HG03045 (cell line): ENCODE measurements around the gene KIF26B.
"Not testable (repeated sequence)": the region's sequence is repeated elsewhere in the genome, so short reads cannot be mapped to it uniquely, and the experiment has no call there.

Experiments used
- ATAC-seq: cut with Tn5 transposase; IDR thresholded peaks from one replicate; pipeline ENCODE4 v1.9.1; 2021; ENCODE audit warnings: mild to moderate bottlenecking, moderate library complexity; ENCODE audit not compliant: unreplicated experiment

Gene KIF26B

GRCh38 chr1:245341743-245342142 is 187.0 kb downstream of the KIF26B start:
- ATAC-seq = no peak

DNA sequence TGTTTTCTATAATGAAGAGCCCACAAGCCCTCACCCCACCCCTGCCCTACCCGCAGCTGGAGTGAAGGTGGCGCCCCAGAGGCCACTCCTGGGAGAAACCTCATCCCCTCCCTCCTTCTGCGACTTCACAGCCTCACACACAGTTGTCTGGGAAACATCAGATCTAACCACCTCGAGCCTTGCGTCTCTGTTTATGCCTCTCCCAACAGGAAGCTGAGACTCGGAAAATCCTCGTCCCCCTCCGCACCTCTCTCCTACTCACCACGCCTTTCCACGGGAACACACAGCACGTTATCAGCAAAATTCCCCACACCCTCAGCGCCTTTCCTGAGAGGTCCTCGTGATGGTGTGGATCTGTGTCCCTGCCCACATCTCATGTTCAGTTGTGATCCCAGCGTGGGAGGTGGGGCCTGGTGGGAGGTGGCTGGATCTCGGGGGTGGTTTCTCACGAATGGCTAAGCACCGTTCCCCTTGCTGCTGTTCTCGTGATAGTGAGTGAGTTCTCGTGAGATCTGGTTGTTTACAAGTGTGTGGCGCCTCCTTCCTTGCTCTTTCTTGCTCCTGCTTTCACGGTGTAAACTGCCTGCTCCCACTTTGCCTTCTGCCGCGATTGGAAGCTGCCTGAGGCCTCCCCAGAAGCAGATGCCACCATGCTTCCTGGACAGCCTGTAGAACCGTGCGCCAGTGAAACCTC is 190.6 kb downstream of the KIF26B start:
- no peak for ATAC-seq

DNA sequence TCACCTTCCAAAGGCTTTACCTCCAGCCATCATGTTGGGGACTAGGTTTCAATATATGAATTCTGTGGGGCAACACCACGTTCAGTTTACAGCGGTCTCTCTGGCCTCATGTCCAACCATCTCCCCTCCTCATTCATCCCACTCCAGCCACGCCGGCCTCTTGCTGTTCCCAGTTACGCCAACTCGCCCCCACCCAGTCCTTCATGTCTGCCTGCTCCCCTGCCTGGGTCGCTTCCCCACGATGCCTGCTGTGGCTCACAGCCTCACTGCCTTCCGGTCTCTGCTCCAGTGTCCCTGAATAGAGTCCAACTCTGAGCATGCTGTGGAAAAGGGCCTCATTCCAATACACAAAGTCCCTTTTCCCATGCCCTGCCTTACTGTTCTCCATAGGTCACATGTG is 193.8 kb downstream of the KIF26B start:
- no peak for ATAC-seq

- no peak for ATAC-seq
Observed at GRCh38 chr1:245353411-245353810, 198.6 kb downstream of the KIF26B start.

DNA sequence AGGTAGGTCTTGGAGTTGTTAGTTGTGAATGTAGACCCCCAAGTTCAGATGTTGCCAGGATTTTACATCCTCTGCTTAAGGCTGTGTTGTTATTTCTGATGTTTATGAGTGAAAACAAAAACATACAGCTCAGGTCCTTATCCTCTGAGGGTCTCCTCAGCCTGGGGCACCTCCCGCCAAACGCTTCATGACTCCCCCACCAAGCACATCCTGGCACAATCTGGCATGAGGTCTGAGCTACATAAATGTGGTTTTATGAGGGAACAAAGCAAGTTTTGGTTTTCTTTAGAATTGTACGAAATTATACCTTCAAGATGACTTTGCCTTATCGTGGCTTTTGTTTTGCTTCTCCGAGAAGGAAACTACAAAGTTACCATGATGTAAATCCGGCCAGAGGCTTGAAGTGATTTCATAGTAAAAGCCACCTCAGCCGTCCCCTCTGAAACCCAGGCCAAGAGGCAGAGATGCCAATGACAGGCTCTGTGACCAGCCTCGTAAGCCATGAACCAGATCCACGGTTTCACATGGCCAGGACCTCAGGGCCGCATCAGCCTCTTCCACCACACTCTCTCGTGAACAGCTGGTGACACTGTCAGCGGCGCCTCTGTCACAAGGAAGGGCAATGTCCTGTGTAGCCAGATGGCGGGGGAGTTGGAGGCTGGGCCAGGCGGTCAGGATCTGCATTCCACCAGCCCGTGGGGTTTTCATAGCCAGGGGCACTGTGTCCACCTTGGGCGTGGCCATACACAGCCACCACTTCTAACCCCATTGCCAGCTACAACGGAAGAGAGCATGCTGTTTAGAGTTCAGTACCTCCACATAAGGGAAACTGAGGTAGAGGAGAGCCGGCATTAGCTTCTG is 199.4 kb downstream of the KIF26B start:
- ATAC-seq = no peak

DNA sequence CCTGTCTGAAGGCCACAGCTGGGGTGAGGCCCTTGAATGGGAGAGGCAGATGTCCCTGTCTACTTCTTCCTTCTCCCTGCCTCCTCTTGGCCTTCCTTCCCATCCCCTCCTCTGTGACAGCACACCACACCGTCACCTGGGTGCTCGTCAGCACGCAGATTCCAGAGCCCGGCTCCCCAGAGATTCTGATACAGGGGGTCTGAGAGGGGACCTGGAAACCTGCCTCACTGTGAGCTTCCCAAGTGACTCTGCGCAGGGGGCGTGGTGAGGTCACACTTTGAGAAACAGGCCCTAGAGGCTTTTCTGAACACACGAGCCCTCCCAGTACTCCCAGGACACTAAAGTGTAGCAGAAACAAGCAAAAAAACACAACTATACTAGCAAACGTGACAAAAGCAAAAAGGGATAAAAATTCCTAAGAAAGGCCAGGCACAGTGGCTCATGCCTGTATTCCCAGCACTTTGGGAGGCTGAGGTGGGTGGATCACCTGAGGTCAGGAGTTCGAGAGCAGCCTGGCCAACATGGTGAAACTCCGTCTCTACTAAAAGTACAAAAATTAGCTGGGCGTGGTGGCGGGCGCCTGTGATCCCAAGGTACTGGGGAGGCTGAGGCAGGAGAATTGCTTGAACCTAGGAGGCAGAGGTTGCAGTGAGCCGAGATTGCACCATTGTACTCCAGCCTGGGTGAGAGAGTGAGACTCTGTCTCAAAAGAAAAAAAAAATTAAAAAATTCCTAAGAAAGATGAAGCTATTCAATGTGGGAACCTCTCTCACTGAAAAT is 201.3 kb downstream of the KIF26B start:
- not testable (repeated sequence) for ATAC-seq

DNA sequence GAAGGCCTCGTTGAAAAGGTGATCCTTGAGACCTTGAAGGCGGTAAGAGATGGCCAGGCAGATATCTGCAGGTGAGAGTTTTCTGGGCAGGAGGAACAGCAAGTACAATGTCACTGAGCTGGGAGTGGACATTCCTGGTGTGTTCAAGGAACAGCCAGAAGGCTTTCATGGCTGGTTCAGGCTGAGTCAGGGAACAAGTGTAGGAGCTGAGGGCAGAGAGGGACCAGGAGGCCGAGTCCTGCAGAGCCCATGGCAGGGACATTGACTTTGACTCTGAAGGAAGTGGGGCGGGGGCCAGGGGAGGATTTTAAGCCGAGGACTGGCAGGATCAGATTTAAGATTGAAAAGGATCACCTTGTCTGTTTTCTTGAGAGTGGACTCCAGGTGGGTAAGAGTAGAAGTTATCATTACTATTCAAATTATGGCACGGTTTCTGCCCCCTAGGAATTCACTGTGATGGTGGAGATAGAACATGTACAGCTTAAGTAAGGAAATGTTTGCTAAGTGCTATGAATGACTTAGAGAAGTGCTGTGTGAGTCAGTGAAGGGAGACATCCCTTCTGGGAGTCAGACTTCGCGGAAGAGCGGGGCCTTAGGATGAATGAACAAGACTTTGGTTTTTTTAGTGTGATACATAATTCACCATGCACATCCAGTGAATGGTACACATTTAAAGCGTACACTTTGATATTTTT is 202.3 kb downstream of the KIF26B start:
- no peak for ATAC-seq

DNA sequence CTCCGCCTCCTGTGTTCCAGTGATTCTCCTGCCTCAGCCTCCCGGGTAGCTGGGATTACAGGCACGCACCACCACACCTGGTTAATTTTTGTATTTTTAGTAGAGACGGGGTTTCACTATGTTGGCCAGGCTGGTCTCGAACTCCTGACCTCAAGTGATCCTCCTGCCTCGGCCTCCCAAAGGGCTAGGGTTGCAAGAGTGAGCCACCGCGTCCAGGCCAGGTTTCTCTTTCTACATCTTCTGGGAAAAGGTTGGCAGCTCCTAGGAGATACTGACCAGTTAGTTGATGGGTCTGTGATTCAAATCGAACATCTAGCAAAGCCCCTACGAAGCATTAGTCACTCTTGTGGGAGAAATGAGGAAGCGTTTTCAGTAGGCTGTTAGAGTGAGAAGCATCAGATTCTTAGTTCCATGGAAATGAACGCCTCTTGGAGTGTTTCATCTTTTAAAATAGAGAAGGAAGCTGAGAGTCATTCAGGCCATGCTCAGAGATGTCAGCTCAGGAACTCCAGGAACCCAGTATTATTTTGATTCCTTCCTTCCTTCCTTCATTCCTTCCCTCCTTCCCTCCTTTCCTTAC is 204.4 kb downstream of the KIF26B start:
- ATAC-seq = not testable (repeated sequence)

DNA sequence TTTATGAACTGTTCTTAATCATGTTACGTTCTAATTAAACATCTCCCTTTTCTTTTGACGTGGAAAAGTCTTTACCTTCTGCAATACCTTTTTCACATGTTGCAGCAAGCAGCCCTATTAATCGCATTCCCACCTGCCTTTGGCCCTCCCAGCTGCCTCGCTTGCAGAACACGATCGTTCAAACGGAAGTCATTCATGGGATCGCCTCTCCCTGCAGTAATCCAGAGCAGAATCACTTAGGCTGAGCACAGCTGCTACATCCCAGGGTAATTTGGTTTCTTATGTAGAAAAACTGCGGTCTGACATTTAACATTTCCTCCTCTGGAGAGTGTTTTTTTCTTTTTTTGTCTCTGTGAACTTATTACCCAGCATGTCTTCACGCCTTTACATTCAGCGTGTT is 206.3 kb downstream of the KIF26B start:
- no peak for ATAC-seq

GRCh38 chr1:245361951-245362350 is 207.2 kb downstream of the KIF26B start:
- ATAC-seq = no peak

DNA sequence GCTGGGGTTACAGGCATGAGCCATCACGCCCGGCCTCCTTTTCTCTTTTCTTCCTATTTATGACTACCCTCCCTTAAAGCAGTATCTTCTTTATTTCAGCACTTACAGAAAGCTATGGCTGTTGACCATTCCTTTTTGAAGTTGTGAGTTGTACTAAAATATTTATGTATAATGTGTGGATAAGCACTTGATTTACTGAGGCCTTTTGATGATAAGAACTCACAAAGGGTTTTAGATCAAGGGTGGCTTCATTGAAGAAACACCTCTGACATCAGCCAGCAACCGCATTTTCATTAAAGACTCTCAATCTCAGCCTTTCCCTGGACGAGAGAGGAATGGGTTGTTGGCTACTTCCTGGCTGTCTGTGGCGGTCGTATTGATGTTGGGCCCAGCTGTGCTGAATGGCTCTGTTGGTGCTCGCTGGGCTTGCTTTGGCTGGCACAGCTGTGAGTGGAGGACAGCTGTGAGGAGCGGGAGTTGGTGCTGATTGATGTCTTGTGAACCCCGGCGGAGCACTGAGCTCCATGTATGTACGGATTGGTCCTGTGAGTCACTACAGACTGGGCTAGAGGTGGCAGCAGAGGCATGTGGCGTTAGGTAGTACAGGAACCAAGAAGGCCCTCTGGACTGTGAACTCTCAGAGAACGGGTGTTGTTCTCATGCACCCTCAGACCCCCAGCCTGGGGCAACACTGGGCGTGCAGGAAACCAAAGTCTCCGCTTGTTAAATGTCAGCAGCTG is 208.8 kb downstream of the KIF26B start:
- no peak for ATAC-seq

- no peak for ATAC-seq
Observed at GRCh38 chr1:245365095-245366020, 210.6 kb downstream of the KIF26B start.

GRCh38 chr1:245366886-245367285 is 212.1 kb downstream of the KIF26B start:
- no peak for ATAC-seq

DNA sequence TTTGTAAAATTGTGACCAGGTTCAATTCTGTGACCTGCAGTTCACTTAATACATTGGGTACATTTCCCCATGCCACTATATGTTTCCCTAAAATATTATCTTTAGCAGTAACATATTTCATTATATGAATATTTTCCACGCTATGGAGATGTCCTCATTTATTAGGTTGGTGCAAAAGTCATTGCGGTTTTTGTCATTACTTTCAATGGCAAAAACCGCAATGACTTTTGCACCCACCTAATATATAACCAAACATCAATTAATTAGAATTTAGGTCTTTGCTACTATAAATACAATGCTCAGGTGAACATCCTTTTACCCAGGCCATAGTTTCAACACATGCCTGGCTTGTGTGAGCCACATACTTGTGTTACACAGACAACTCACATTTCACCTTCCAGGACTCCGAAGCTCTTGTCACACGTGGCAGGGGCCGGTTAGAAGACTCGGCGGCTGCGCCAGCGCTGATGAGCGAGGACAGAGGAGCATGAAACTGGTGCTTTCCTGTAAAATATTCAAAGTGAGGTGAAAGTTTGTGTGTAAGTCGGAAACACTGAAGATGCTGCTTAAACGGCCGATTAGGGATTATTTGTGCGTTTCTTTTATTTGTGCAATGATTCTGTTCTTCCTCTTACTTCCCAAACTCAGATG is 215.5 kb downstream of the KIF26B start:
- ATAC-seq = no peak

- ATAC-seq = no peak
Observed at GRCh38 chr1:245370905-245371581, 216.3 kb downstream of the KIF26B start.

- ATAC-seq = no peak
Observed at GRCh38 chr1:245373131-245373530, 218.3 kb downstream of the KIF26B start.

DNA sequence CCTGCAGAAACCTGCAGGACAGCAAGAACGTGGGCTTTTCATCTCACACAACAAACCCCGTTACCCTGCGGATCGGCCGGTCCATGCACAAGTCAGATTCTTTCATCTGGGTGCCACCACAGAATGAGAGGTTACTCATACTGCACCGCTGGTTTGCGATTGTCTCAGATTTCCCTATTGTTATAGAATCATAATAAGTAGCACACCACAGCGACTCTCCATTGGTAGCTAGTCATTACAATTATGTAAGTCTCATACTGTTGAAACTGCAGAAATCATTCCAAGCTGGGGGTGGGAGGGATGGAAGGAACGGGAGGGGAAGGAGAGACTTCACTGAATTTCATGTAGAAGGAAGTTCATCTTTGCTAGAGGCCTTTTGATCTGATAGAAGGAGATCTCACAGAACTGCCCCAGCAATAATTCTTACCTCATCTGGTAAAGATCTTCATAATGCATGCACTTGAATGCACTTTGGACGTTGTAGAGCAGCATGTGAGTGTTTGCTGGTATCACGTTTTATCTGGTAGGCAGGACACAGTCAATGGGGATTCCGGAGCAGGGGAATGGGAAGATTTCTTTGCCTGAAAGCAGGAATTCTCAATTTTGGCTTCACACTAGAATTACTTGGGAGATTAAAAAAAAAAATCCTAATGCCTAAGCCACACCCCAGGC is 221.1 kb downstream of the KIF26B start:
- ATAC-seq = no peak
